ENCODE results near the gene KIAA0319L.
A peak's percentile ranks its signal among the peaks of the same experiment; 100 is the strongest.
"Not testable (repeated sequence)": the region's sequence is repeated elsewhere in the genome, so short reads cannot be mapped to it uniquely, and the experiment has no call there.

The KIAA0319L gene

GRCh38 chr1:35580949-35581388, 23.8 kb upstream of the KIAA0319L start:
- DNase-seq: no peak

GRCh38 chr1:35577071-35577998, 20.1 kb upstream of the KIAA0319L start:
- DNase-seq: peak; percentile 58 to 66

- DNase-seq: not testable (repeated sequence)
These were observed 19.5 kb upstream of the KIAA0319L start for GRCh38 chr1:35576766-35577070.

GRCh38 chr1:35576061-35576765, 19.0 kb upstream of the KIAA0319L start:
- no peak for DNase-seq

- no peak for DNase-seq
These were observed 18.3 kb upstream of the KIAA0319L start for GRCh38 chr1:35575416-35575958.

GRCh38 chr1:35574655-35575415, 17.6 kb upstream of the KIAA0319L start:
- DNase-seq: no peak

- DNase-seq: no peak
These were observed 17.0 kb upstream of the KIAA0319L start for GRCh38 chr1:35574125-35574654.

- DNase-seq: no peak
These were observed 16.3 kb upstream of the KIAA0319L start, which contains the start of gene TFAP2E for GRCh38 chr1:35573198-35574124. Gene TFAP2E (plus strand): TSS chr1:35573314. CDS start chr1:35573578, 264 bp downstream.

GRCh38 chr1:35572296-35572695, 15.1 kb upstream of the KIAA0319L start:
- no peak for DNase-seq

- no peak for DNase-seq
These were observed 14.1 kb upstream of the KIAA0319L start for GRCh38 chr1:35571263-35571662.

- DNase-seq: no peak
These were observed 13.5 kb upstream of the KIAA0319L start for GRCh38 chr1:35570589-35571137.

- no peak for DNase-seq
These were observed 12.7 kb upstream of the KIAA0319L start for GRCh38 chr1:35569936-35570335.

- DNase-seq: peak; percentile 60 to 69
These were observed 11.8 kb upstream of the KIAA0319L start for GRCh38 chr1:35568975-35569395.

GRCh38 chr1:35567947-35568558, 10.8 kb upstream of the KIAA0319L start:
- DNase-seq: no peak

GRCh38 chr1:35565742-35566133, 8.5 kb upstream of the KIAA0319L start:
- no peak for DNase-seq

- DNase-seq: no peak
These were observed 7.9 kb upstream of the KIAA0319L start for GRCh38 chr1:35564884-35565741.

GRCh38 chr1:35564037-35564883, 7.1 kb upstream of the KIAA0319L start:
- DNase-seq: peak; percentile 75 to 80

- DNase-seq: no peak
These were observed 6.0 kb upstream of the KIAA0319L start for GRCh38 chr1:35563166-35563565.
